Right renal pelvis (tissue), 4 donors: ENCODE results near the gene PPFIA4. TPM values are rescaled to one million over a fixed set of nuclear protein-coding genes. Genes with fewer than 3 reads are reported as not detected.
"Not testable (repeated sequence)": the region's sequence is repeated elsewhere in the genome, so short reads cannot be mapped to it uniquely, and the experiment has no call there.

Source experiments
- DNase-seq, 4 donors: peaks; one replicate each; pipeline ENCODE4 v3.0.0-alpha.2; 2013; ENCODE audit warnings: low read depth in 4 of 4, low spot score in 3 of 4, missing footprints in 1 of 4
- polyA plus RNA-seq, 4 donors: library from polyadenylated mRNA; unstranded; fragments of 120-200 nt; gene quantifications; one replicate each; pipeline ENCODE4 v1.2.1, GENCODE V29; 2013; ENCODE audit not compliant: insufficient read length in 4 of 4

The PPFIA4 gene
- polyA plus RNA-seq: 1 to 10 TPM; 5.6 to 9.6 (median 6.8) TPM

DNA sequence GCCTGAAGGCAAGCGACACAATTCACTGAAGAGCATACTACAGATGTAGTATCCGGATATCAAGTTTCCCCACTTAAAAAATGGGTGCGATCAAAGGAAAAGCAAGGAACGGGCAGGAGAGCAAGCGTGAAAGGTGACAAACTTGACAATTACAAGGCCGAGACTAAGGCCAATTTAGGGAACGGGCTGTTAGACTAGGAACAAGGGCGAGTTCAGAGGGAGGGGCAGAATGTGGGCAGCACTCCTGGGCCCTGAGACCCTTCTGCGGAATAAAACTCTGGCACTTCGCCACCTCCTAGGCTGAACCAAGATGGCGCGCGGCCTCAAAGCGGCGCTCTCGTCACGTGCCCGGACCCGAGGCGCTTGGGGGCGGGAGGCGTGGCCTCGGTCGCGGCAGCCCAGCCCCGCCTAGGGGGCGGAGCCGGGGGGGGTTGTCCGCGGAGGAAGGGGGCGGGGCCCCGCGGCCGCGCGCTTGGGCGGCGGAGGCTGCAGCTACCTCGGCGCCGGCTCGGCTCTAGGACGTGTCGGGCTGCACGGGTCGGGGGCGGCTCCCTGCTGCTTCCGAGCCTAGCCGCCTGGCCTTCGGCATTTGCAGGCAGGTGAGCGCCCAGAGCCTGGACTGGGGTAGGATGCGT is at the start of gene PPFIA4:
PPFIA4 (plus strand) TSS at position 461 of the 635 bp plus-strand sequence. CDS start 12,518 bp downstream, outside the sequence.
- DNase-seq: peak; percentile 75 to 84 (median 80)

DNA sequence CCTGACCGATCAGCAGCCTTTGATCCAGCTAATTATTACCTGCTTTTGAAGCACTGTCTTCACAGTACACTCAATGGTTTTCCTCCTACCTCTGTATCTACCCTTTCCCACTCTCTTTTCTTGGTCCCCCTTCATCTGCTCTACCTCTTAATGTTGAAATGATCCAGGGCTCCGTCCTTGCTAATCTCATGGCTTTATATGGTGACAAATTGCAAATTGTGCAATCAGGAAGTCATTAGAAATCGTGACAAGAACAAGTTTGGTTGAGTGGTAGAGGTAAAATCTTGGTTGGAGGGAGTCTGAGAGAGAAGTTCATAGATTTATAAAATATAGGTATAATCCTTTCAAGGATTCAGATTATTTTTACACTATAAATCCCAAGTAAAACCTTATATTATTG is 49.7 kb upstream of the PPFIA4 start:
- DNase-seq: no peak

DNA sequence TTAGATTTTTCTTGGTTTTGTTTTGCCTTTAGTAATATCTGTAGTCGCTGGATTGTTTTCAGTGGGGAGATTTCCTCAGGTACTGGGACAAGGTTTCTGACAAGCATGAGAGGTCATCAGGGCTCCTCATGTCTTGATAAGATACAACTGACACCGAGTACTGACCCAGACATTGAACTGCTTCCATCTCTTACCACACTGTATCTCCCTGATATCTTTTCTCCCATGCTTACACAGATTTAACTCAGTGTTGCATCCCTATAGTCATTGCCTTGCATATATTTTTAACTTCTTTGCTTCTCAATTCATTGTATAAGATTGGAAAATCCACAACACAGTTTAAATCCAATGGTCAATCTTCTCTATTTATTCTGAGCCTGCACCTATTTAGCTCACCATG is 46.8 kb upstream of the PPFIA4 start:
- DNase-seq: no peak

- DNase-seq: no peak
Measured at GRCh38 chr1:202981939-202982338, 44.4 kb upstream of the PPFIA4 start.

- DNase-seq: no peak
Measured at GRCh38 chr1:202982715-202983430, 43.4 kb upstream of the PPFIA4 start.

DNA sequence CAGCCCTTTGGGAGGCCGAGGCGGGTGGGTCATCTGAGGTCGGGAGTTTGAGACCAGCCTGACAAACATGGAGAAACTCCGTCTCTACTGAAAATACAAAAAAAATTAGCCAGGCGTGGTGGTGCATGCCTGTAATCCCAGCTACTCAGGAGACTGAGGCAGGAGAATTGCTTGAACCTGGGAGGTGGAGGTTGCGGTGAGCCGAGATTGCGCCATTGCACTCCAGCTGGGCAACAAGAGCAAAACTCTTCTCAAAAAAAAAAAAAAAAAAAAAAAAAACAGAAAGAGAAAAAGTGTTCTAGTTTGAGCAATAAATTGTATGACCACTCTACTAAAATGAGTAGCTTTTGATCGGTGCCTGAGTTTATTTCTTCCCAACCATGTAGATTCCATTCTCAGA is 40.2 kb upstream of the PPFIA4 start:
- not testable (repeated sequence) for DNase-seq

GRCh38 chr1:202987255-202987654 is 39.0 kb upstream of the PPFIA4 start:
- no peak for DNase-seq

DNA sequence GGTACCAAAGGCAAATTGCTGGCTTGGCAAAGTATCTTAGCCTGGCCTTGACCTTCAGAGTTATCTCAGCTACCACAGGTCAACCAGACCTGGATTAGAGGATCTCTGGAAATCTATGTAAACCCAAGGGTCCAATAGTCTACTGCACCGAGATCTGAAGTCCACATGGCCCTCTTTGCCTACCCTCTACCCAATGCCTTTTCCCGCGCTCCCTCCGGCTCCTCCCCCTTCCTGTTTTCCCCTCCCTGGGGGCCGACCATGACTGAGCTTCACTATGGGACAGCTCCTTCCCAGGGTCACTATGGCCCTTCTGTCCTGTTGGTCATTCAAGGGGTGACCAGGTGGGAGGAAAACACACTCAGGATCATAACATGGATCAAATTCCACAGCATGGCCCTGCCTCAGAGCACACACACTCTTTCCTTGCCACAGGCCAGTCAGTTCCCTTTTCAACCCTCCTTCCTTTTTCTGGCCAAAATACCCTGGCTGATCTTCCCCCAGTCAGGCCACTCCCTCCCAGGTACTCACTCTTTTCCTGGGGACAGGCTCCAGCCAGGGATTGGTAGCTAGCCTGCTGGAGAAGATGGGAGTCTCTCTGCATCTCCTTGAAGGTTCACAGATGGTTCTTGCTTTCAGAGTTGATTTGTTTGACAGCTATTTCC is 38.2 kb upstream of the PPFIA4 start:
- no peak for DNase-seq

GRCh38 chr1:202989879-202990278 is 36.4 kb upstream of the PPFIA4 start:
- no peak for DNase-seq

DNA sequence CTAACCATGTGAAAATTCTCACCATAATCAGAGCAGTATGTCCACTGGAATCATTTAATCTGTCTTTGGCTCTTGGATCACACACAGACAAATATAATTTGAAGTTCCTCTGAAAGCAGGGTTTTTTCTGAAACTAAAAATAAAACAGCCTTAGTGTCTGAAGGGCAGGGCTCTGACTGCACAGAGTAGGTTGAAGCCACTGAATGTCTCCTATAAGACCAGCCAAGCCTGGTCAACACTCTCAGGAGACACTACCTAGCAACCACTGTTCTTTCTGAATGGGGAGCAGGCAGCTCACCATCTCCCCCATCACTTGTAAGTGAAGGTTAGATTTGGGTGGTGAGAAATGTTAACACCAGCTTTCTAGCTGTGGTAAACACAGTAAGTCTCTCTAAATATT is 35.2 kb upstream of the PPFIA4 start:
- DNase-seq: no peak

DNA sequence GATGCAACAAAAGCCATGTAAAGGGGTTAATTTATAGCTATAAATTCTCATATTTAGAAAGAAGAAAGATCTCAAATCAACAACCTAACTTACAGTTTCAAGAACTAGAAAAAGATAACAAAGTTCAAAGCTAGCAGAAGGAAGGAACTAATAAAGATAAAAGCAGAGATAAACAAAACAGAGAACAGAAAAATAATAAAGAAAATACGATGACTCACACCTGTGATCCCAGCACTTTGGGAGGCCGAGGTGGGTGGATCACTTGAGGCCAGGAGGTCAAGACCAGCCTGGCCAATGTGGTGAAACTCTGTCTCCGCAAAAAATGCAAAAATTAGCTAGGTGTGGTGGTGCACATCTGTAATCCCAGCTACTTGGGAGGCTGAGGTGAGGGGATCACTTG is 31.5 kb upstream of the PPFIA4 start:
- no peak for DNase-seq

- DNase-seq: peak in 3 of 4 donors; percentile 27 to 54 (median 38)
Measured at GRCh38 chr1:202998836-202999750, 27.2 kb upstream of the PPFIA4 start.

DNA sequence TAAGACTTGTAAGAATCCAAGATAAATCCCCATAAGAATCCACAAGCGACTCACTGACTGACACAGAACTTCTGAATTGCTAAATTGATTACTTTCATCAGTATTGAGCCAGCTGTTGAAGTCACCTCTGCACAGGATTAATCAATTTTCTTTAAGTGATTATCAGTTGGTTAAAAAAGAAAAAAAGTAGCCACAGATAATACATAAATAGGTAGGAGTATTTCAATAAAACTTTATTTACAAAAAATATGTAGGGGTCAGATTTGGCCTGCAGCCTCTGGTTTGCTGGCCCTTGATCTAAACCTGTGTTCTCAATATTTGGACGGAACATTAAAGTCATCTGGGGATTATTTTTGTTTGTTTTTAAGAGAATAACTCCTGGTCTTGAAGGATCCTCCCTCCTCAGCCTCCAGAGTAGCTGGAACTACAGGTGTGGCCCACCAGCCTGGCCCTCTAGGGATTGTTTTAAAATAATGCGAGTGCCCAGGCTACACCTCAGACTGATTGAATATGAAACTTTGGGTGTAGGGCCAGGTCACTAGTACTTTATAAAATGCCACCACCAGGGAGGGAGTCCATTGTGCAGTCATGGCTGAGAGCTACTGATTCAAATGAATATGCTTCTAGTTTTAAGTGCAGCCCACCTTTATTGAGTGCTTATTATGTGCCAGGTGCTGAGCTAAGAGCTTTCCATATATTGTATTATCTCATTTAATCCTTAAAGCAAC is 25.9 kb upstream of the PPFIA4 start:
- no peak for DNase-seq

DNA sequence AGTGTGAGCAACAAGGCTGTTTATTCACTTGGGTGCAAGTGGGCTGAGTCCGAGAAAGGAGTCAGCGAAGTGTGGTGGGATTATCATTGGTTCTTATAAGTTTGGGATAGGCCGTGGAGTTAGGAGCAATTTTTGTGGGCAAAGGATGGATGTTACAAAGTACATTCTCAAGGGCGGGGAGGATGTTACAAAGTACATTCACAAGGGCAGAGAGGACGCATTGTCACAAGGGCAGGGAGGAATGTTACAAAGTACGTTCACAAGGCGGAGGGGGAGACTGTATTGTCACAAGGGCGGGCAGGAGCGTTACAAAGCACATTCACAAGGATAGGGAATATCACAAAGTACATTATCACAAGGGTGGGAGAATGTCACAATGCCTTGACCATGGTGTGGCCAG is 24.3 kb upstream of the PPFIA4 start:
- no peak for DNase-seq

DNA sequence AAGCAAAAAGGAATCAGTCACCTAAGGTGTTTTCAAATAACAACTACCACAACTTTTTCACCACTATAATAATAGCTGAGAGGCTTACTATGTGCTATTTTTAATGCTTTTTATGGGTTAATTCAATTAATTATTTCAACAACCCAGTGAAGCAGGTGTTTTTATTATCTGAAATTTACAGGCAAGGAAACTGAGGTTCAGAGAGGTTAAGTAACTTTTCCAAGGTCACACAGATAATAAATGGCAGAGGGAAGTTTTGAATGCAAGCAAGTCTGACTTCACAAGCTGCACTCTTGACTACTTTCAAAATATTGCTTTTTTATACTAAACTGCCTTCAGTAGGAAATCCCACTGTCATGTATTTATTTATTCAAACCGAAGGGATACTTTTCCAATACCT is 23.3 kb upstream of the PPFIA4 start:
- no peak for DNase-seq

GRCh38 chr1:203005395-203006142 is 20.7 kb upstream of the PPFIA4 start:
- DNase-seq: not testable (repeated sequence)

DNA sequence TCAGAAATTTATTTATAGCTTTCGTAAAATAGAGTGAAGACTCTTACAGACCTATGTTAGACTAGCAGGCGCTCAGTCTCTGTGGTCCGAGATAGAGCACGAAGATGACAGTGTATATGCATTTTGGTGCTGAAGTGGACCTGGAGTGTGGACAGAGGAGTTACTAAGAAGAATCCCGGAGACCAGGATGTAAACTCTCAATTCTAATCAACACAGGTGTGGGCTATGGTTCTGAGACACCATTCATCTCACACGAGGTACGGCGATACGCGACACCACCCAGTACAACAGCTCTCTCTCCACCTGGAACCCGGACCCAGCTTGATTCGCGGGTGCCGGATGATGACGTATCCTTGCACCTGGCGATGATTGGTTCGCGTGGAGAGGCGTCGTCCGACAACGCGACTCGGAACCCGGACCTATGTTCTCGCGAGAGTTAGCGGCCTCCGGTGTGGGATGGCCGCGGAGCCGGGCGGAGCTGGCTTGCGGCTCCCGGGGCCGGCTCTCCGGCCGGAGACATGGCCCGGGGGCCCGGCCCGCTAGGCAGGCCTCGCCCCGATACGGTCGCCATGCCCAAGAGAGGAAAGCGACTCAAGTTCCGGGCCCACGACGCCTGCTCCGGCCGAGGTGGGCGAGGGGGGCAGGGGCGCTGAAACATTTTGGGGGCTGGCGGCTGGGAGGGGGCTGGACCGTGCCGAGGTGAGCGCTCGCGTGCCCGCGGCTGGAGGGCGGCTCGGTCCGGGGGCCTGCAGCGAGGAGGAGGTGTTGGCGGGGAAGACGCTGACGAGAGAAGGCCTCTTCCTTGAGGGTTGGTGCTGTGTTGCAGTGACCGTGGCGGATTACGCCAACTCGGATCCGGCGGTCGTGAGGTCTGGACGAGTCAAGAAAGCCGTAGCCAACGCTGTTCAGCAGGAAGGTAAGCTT is 19.1 kb upstream of the PPFIA4 start, which contains the start of gene TMEM183A:
TMEM183A (plus strand) TSS at position 427 of the 924 bp plus-strand sequence; CDS start at position 519, 92 bp downstream.
- peak; percentile 95 to 97 (median 96) for DNase-seq

DNA sequence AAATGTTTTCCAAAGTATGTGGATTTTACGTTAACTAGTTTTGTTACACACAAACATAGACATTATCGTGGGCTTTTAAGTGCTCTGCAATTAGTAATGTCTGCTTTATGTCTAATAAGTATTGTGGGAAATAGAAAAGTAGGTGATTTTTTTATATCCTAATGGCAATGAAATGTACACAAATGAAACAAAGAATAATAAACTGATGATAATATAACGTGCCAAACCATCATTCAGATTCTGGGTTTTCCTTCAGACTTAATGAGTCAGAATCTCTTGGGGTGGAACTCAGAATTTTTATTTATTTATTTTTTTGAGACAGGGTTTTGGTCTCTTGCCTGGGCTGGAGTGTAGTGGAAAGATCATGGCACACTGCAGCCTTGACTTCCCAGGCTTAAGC is 17.1 kb upstream of the PPFIA4 start:
- no peak for DNase-seq
